SK-N-MC (cell line): ENCODE data around the gene RNF115.
"Not testable (repeated sequence)": the region's sequence is repeated elsewhere in the genome, so short reads cannot be mapped to it uniquely, and the experiment has no call there.

Experiments used
- EZH2 ChIP-seq: fragments of 200-600 bp; sonication (generic); IDR thresholded peaks from one replicate; pipeline ENCODE4 v1.6.1; 2017; ENCODE audit warnings: antibody characterized with exemption
- POLR2AphosphoS5 ChIP-seq: IDR thresholded peaks from 2 replicates; pipeline ENCODE4 v1.6.1; 2012; ENCODE audit warnings: mild to moderate bottlenecking, low read depth, low read length, borderline replicate concordance

DNA sequence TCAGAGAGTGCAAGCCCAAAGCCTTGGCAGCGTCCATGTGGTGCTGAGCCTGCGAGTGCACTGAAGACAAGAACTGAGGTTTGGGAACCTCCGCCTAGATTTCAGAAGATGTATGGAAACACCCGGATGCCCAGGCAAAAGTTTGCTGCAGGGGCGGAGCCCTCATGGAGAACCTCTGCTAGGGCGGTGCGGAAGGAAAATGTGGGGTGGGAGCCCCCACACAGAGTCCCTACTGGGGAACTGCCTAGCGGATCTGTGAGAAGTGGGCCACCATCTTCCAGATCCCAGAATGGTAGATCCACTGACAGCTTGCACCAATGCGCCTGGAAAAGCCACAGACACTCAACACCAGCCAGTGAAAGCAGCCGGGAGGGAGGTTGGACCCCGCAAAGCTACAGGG is 62.4 kb downstream of the RNF115 start:
- not testable (repeated sequence) for TF ChIP-seq POLR2AphosphoS5, EZH2
